IMR-90 (cell line): ENCODE data around the gene CAV2. TPM values are rescaled to one million over a fixed set of nuclear protein-coding genes. Genes with fewer than 3 reads are reported as not detected.

Source experiments
- ATAC-seq: fragments of 200-7000 bp; cut with Tn5 transposase; 2 replicates; pipeline ENCODE4 v1.9.1; 2020; ENCODE audit warnings: low read depth, mild to moderate bottlenecking, moderate library complexity
- BruUV-seq: library from RNA; stranded (reverse); fragments of 400-500 nt; replicated peaks from 2 replicates; lab custom pipeline; 2021; lab: Mats Ljungman, UMichigan
- CTCF ChIA-PET: fragments of 300-600 bp; formaldehyde crosslinking; extraction: SDS; loops from one replicate; lab custom pipeline; 2021; ENCODE audit warnings: antibody characterized with exemption; lab: Yijun Ruan, JAX
- POLR2A ChIA-PET: fragments of 300-600 bp; sonication (Branson Sonifier 250); formaldehyde crosslinking; loops from one replicate; lab custom pipeline; 2022; ENCODE audit warnings: antibody characterized with exemption; ENCODE audit not compliant: unreplicated experiment; lab: Charles Lee
- DNase-seq: peaks from one replicate; pipeline ENCODE4 v3.0.0; 2013
- H2AFZ ChIP-seq: replicated peaks from 2 replicates; pipeline ENCODE3; 2013; ENCODE audit warnings: low read length, mild to moderate bottlenecking; ENCODE audit not compliant: poor library complexity
- H2AK5ac ChIP-seq: 2 replicates; pipeline ENCODE4 v1.6.1; 2013; ENCODE audit warnings: low read depth, low read length, inconsistent platforms
- H2AK9ac ChIP-seq: replicated peaks from 2 replicates; pipeline ENCODE3; 2013; ENCODE audit warnings: mild to moderate bottlenecking, low read depth, low read length, moderate library complexity; ENCODE audit not compliant: poor library complexity
- H2BK120ac ChIP-seq: 2 replicates; pipeline ENCODE4 v1.6.1; 2013; ENCODE audit warnings: low read depth, low read length, inconsistent platforms
- H2BK15ac ChIP-seq: 3 replicates; pipeline ENCODE4 v1.6.1; 2013; ENCODE audit warnings: low read depth, low read length, inconsistent platforms
- H2BK20ac ChIP-seq: 2 replicates; pipeline ENCODE4 v1.6.1; 2013; ENCODE audit warnings: low read depth, mild to moderate bottlenecking, inconsistent platforms, low read length, moderate library complexity
- H2BK5ac ChIP-seq: 2 replicates; pipeline ENCODE4 v1.6.1; 2013; ENCODE audit warnings: mild to moderate bottlenecking, low read depth, low read length, inconsistent platforms; ENCODE audit not compliant: poor library complexity, severe bottlenecking
- H3K14ac ChIP-seq: replicated peaks from 2 replicates; pipeline ENCODE4 v1.6.1; 2013; ENCODE audit warnings: low read depth, low read length, inconsistent platforms
- H3K18ac ChIP-seq: 2 replicates; pipeline ENCODE4 v1.6.1; 2013; ENCODE audit warnings: low read depth, low read length, control low read depth
- H3K23ac ChIP-seq: 2 replicates; pipeline ENCODE4 v1.6.1; 2013; ENCODE audit warnings: low read depth, low read length, inconsistent platforms
- H3K27ac ChIP-seq: 2 replicates; pipeline ENCODE4 v1.5.1; 2013; ENCODE audit warnings: mild to moderate bottlenecking, control low read depth, low read length; ENCODE audit not compliant: insufficient read depth
- H3K27me3 ChIP-seq: 2 replicates; pipeline ENCODE4 v1.6.1; 2013; ENCODE audit warnings: low read length; ENCODE audit not compliant: control insufficient read depth, insufficient read depth
- H3K36me3 ChIP-seq: 2 replicates; pipeline ENCODE4 v1.6.1; 2013; ENCODE audit warnings: low read length, mixed read lengths; ENCODE audit not compliant: control insufficient read depth, insufficient read depth
- H3K4ac ChIP-seq: 2 replicates; pipeline ENCODE4 v1.6.1; 2013; ENCODE audit warnings: low read depth, low read length, inconsistent platforms
- H3K4me1 ChIP-seq: 2 replicates; pipeline ENCODE4 v1.6.1; 2013; ENCODE audit warnings: low read length, mixed read lengths; ENCODE audit not compliant: control insufficient read depth, insufficient read depth
- H3K4me2 ChIP-seq: 2 replicates; pipeline ENCODE4 v1.6.1; 2013; ENCODE audit warnings: low read depth, mild to moderate bottlenecking, control low read depth, low read length, moderate library complexity
- H3K4me3 ChIP-seq: 2 replicates; pipeline ENCODE4 v1.5.1; 2013; ENCODE audit warnings: low read depth, mild to moderate bottlenecking, control low read depth, low read length, moderate library complexity; ENCODE audit not compliant: insufficient read depth
- H3K56ac ChIP-seq: 2 replicates; pipeline ENCODE4 v1.6.1; 2013; ENCODE audit warnings: low read length, inconsistent platforms; ENCODE audit not compliant: insufficient read depth; ENCODE audit errors: extremely low read depth
- H3K79me1 ChIP-seq, 2 experiments: 2 replicates each; pipeline ENCODE4 v1.6.1; 2013; ENCODE audit warnings: low read length in 2 of 2, inconsistent platforms in 1 of 2, low read depth in 1 of 2
- H3K9ac ChIP-seq: 2 replicates; pipeline ENCODE4 v1.6.1; 2013; ENCODE audit warnings: low read depth, low read length, control low read depth
- H3K9me1 ChIP-seq: 2 replicates; pipeline ENCODE4 v1.6.1; 2013; ENCODE audit warnings: low read length, inconsistent platforms; ENCODE audit not compliant: insufficient read depth
- H3K9me3 ChIP-seq: 2 replicates; pipeline ENCODE4 v1.6.1; 2013; ENCODE audit warnings: low read length; ENCODE audit not compliant: control insufficient read depth, insufficient read depth
- H4K20me1 ChIP-seq: 2 replicates; pipeline ENCODE4 v1.6.1; 2013; ENCODE audit warnings: low read length, inconsistent platforms; ENCODE audit not compliant: insufficient read depth
- H4K5ac ChIP-seq: 2 replicates; pipeline ENCODE4 v1.6.1; 2013; ENCODE audit warnings: mild to moderate bottlenecking, low read depth, low read length, control low read depth
- H4K8ac ChIP-seq, 2 experiments: 2 replicates each; pipeline ENCODE4 v1.6.1; 2013; ENCODE audit warnings: low read depth in 2 of 2, low read length in 2 of 2, control low read depth in 1 of 2, inconsistent platforms in 1 of 2
- H4K91ac ChIP-seq: 2 replicates; pipeline ENCODE4 v1.6.1; 2013; ENCODE audit warnings: low read depth, low read length, inconsistent platforms; ENCODE audit not compliant: insufficient read depth
- BHLHE40 ChIP-seq: fragments of 150-350 bp; IDR thresholded peaks from 2 replicates; pipeline ENCODE4 v1.6.1; 2016; ENCODE audit warnings: mild to moderate bottlenecking, low read depth, low read length
- CEBPB ChIP-seq: IDR thresholded peaks from 2 replicates; pipeline ENCODE4 v1.6.1; 2012; ENCODE audit warnings: low read depth, low read length, improper control_type of control experiment
- MAZ ChIP-seq: IDR thresholded peaks from 2 replicates; pipeline ENCODE4 v1.6.1; 2012; ENCODE audit warnings: low read depth, mild to moderate bottlenecking, low read length, improper control_type of control experiment, moderate library complexity, borderline replicate concordance
- USF2 ChIP-seq: fragments of 150-350 bp; IDR thresholded peaks from 2 replicates; pipeline ENCODE4 v1.6.1; 2017; ENCODE audit warnings: mild to moderate bottlenecking, antibody characterized with exemption, low read length, low read depth
- dilution Hi-C: fragments of 300-500 bp; cut with HindIII; formaldehyde crosslinking; loops from one replicate; pipeline ENCODE4 v1.14.3; 2018; ENCODE audit warnings: low sequenced_read_pairs; ENCODE audit not compliant: unreplicated experiment
- in situ Hi-C: fragments of 300-500 bp; cut with MboI; formaldehyde crosslinking; loops from 3 replicates; pipeline ENCODE4 v1.14.3; 2019; ENCODE audit warnings: low sequenced_read_pairs, inconsistent platforms, mixed read lengths
- intact Hi-C: fragments of 100-400 bp; cut with micrococcal nuclease; formaldehyde crosslinking; loops from 2 replicates; pipeline ENCODE4 v1.10.0; 2022
- polyA plus RNA-seq, 3 experiments: library from polyadenylated mRNA; depleted of rRNA; stranded (reverse); fragments of >200 nt; gene quantifications; 2 replicates each; pipeline ENCODE4 v1.2.3, GENCODE V29; 2012; ENCODE audit warnings: low replicate concordance in 1 of 3
- total RNA-seq: library from RNA; depleted of rRNA; stranded (reverse); fragments of >200 nt; gene quantifications from 2 replicates; pipeline ENCODE4 v1.2.3, GENCODE V29; 2012

CAV2 gene
- total and polyA plus RNA-seq, 2 of the 4 experiments (the other 2 are of a cell fraction) = 199 to 265 TPM

DNA sequence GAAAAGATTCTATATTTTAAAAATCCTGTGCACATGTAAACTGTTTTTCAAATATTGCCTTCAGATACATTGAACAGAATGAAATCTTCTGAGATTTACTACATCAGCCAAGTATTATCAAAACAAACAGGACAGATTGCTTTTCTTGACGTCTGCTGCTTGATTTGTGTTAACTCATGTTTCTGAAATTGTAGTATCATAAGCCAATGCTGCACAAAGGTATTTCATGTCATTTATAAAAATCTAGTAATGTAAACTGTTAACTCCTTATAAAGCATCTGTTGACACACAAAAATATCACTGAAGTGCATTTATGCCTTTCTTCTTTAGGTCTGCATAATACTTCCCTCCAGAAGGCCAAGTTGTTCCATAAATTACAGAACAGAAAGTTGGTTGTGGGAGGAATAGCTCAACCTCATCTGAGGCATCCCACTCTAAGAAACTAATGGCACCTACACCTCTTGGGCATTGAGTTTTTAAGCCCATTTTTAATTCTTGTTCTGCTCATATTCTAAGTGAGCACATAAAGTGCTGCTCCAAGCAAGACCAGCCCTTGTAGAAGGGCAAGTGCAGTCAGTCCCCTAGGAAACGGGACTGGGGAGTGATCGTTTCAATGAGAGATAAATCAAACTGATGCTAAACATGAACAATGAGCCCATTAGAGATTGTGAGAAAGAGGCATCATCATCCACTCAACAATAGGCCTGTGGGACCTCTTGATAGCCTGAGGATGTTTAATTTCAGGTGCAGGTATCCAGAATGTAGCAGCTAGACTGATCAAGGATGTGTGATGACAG is 53.8 kb downstream of the CAV2 start (continued):
- TF ChIP-seq MAZ = no peak

DNA sequence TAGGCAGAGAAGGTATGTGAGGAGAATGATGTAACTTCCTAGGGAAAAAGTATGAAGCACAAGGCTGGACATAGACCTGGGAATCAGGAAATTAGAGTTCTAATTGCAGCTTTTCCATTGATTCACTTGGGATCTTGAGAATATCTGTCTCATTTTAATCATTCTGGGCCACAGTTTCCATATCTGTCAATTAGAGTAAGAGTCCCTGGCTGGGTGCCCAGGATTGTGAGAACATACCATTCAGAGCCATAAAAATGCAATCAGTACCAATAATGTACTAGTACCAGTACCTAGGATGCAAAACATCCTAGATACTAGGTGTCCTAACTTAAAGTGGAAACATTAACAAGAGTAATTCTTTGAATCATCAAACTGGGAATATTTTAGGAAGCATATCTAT is 54.9 kb downstream of the CAV2 start:
- Histone ChIP-seq H2BK5ac (peak overlapping the region; percentile 68), H3K9me1 (peaks cover 21% of the 10 kb centered on the region), H2BK120ac (no peak overlapping the region), H4K20me1 (peaks cover 20% of the 10 kb centered on the region), H2AK5ac (no peak overlapping the region), H3K4me3 (no peak overlapping the region), H3K27me3 (no peaks in the 10 kb centered on the region), H3K4me1 (peaks cover 16% of the 10 kb centered on the region), H2AFZ (no peak overlapping the region), H2BK15ac (no peak overlapping the region), H3K27ac (no peak overlapping the region), H4K8ac (no peak overlapping the region), H3K14ac (no peak overlapping the region), H4K91ac (no peak overlapping the region), H3K4ac (no peak overlapping the region), H3K18ac (no peak overlapping the region), H4K5ac (peak overlapping the region; percentile 51; the same call in 1 of the 2 replicates), H3K36me3 (peaks cover 33% of the 10 kb centered on the region), H3K79me1 (peaks cover 34 to 85% of the 10 kb centered on the region in 2 experiments), H2BK20ac (no peak overlapping the region), H3K4me2 (no peak overlapping the region), H3K9ac (no peak overlapping the region), H3K23ac (no peak overlapping the region), H3K9me3 (no peaks in the 10 kb centered on the region), H2AK9ac (no peak overlapping the region), H3K56ac (no peak overlapping the region)
- DNase-seq = no peak
- no TSS peak for BruUV-seq
- ChIA-PET CTCF (no interaction called here), POLR2A (no interaction called here)
- TF ChIP-seq USF2 (no peak), BHLHE40 (no peak), CEBPB (0 out of 2 replicates have a peak, but pooled peaks have one; percentile 13)
- dilution Hi-C loops (no loop called here), intact Hi-C loops (no loop called here), in situ Hi-C loops (no loop called here)
- ATAC-seq = no peak
